ENCODE measurements around the gene CD22. TPM values are rescaled to one million over a fixed set of nuclear protein-coding genes. Genes with fewer than 3 reads are reported as not detected.

CD22 gene
- total and polyA plus RNA-seq, 2 of the 8 experiments (the other 6 are each of a cell fraction or from before 2014, with no cell fraction given): 0.06 to 0.60 TPM

- TF ChIP-seq TCF12 (IDR thresholded peaks at IDR 0.05; ENCODE audit: low read depth, low read length) (no peak), CREB1 (IDR thresholded peaks at IDR 0.05) (no peak), CHD1 (IDR thresholded peaks at IDR 0.05; ENCODE audit: low read depth, low read length) (no peak), SP1 (IDR thresholded peaks at IDR 0.05; ENCODE audit: low read depth, low read length) (no peak), CHD2 (IDR thresholded peaks at IDR 0.05; ENCODE audit: low read length) (no peak), BRCA1 (IDR thresholded peaks at IDR 0.05; ENCODE audit: low read depth, low read length) (no peak), TBP (IDR thresholded peaks at IDR 0.05; ENCODE audit: low read depth, low read length) (no peak), HDAC6 (IDR thresholded peaks at IDR 0.05; ENCODE audit: low read depth, low read length) (no peak)
Observed at GRCh38 chr19:35310811-35311465, 18.0 kb upstream of the CD22 start (continued).

Data from H1 (cell line).